Rectal smooth muscle tissue (tissue), 1 donor: ENCODE results near the gene LIFR.
"Not testable (repeated sequence)": the region's sequence is repeated elsewhere in the genome, so short reads cannot be mapped to it uniquely, and the experiment has no call there.

Source experiments
- H3K27ac ChIP-seq: one replicate; pipeline ENCODE4 v1.7.0; 2013; ENCODE audit warnings: low read depth, low read length, inconsistent platforms
- H3K27me3 ChIP-seq: one replicate; pipeline ENCODE4 v1.7.0; 2013; ENCODE audit warnings: low read length; ENCODE audit not compliant: control insufficient read depth, insufficient read depth
- H3K36me3 ChIP-seq: one replicate; pipeline ENCODE4 v1.7.0; 2013; ENCODE audit warnings: low read length; ENCODE audit not compliant: control insufficient read depth, insufficient read depth
- H3K4me1 ChIP-seq: one replicate; pipeline ENCODE4 v1.7.0; 2013; ENCODE audit warnings: low read length; ENCODE audit not compliant: control insufficient read depth, insufficient read depth
- H3K4me3 ChIP-seq: one replicate; pipeline ENCODE4 v1.7.0; 2013; ENCODE audit warnings: low read length
- H3K9ac ChIP-seq: one replicate; pipeline ENCODE4 v1.7.0; 2013; ENCODE audit warnings: low read length

The LIFR gene

GRCh38 chr5:38528162-38528703 lies 28.2 kb downstream of the LIFR start:
- no peaks in the 10 kb centered on the region for H3K4me1 ChIP-seq
- no peaks in the 10 kb centered on the region for H3K27me3 ChIP-seq
- no peak overlapping the region for H3K9ac ChIP-seq
- H3K27ac ChIP-seq, result no peak overlapping the region
- no peak overlapping the region for H3K4me3 ChIP-seq
- peaks cover 3% of the 10 kb centered on the region for H3K36me3 ChIP-seq

- no peaks in the 10 kb centered on the region for H3K27me3 ChIP-seq
- H3K9ac ChIP-seq, result no peak overlapping the region
- H3K36me3 ChIP-seq, result peaks cover 3% of the 10 kb centered on the region
- H3K27ac ChIP-seq, result no peak overlapping the region
- H3K4me3 ChIP-seq, result no peak overlapping the region
- no peaks in the 10 kb centered on the region for H3K4me1 ChIP-seq
These were observed 29.0 kb downstream of the LIFR start for GRCh38 chr5:38527475-38527874.

GRCh38 chr5:38524022-38524421 lies 32.4 kb downstream of the LIFR start:
- no peak overlapping the region for H3K27ac ChIP-seq
- H3K9ac ChIP-seq, result no peak overlapping the region
- H3K4me3 ChIP-seq, result no peak overlapping the region
- peaks cover 11% of the 10 kb centered on the region for H3K36me3 ChIP-seq
- no peaks in the 10 kb centered on the region for H3K4me1 ChIP-seq
- no peaks in the 10 kb centered on the region for H3K27me3 ChIP-seq

GRCh38 chr5:38519476-38519875 lies 37.0 kb downstream of the LIFR start:
- Histone ChIP-seq H3K4me1 (no peaks in the 10 kb centered on the region), H3K36me3 (peaks cover 8% of the 10 kb centered on the region), H3K4me3 (no peak overlapping the region), H3K27me3 (no peaks in the 10 kb centered on the region), H3K27ac (no peak overlapping the region), H3K9ac (no peak overlapping the region)

GRCh38 chr5:38518341-38518740 lies 38.1 kb downstream of the LIFR start:
- Histone ChIP-seq H3K4me3 (no peak overlapping the region), H3K36me3 (peaks cover 8% of the 10 kb centered on the region), H3K27me3 (no peaks in the 10 kb centered on the region), H3K27ac (no peak overlapping the region), H3K4me1 (no peaks in the 10 kb centered on the region), H3K9ac (no peak overlapping the region)

- not testable (repeated sequence) for H3K9ac ChIP-seq, H3K27me3 ChIP-seq, H3K4me3 ChIP-seq, H3K4me1 ChIP-seq, H3K36me3 ChIP-seq, H3K27ac ChIP-seq
These were observed 39.8 kb downstream of the LIFR start for GRCh38 chr5:38516649-38517048.

GRCh38 chr5:38515646-38516045 lies 40.8 kb downstream of the LIFR start:
- H3K27ac ChIP-seq, result no peak overlapping the region
- no peaks in the 10 kb centered on the region for H3K36me3 ChIP-seq
- no peaks in the 10 kb centered on the region for H3K27me3 ChIP-seq
- no peak overlapping the region for H3K4me3 ChIP-seq
- H3K9ac ChIP-seq, result no peak overlapping the region
- H3K4me1 ChIP-seq, result no peaks in the 10 kb centered on the region

GRCh38 chr5:38515092-38515491 lies 41.4 kb downstream of the LIFR start:
- no peak overlapping the region for H3K9ac ChIP-seq
- no peak overlapping the region for H3K4me3 ChIP-seq
- no peak overlapping the region for H3K27ac ChIP-seq
- H3K36me3 ChIP-seq, result no peaks in the 10 kb centered on the region
- no peaks in the 10 kb centered on the region for H3K4me1 ChIP-seq
- H3K27me3 ChIP-seq, result no peaks in the 10 kb centered on the region

- H3K27ac ChIP-seq, result no peak overlapping the region
- H3K4me3 ChIP-seq, result no peak overlapping the region
- H3K4me1 ChIP-seq, result no peaks in the 10 kb centered on the region
- no peaks in the 10 kb centered on the region for H3K27me3 ChIP-seq
- H3K36me3 ChIP-seq, result peaks cover 2% of the 10 kb centered on the region
- no peak overlapping the region for H3K9ac ChIP-seq
These were observed 47.3 kb downstream of the LIFR start for GRCh38 chr5:38509185-38509584.

- no peaks in the 10 kb centered on the region for H3K27me3 ChIP-seq
- H3K4me1 ChIP-seq, result no peaks in the 10 kb centered on the region
- H3K9ac ChIP-seq, result no peak overlapping the region
- no peak overlapping the region for H3K4me3 ChIP-seq
- no peak overlapping the region for H3K27ac ChIP-seq
- H3K36me3 ChIP-seq, result peaks cover 2% of the 10 kb centered on the region
These were observed 50.1 kb downstream of the LIFR start for GRCh38 chr5:38506302-38506701.

GRCh38 chr5:38500573-38501260 lies 55.7 kb downstream of the LIFR start:
- Histone ChIP-seq H3K36me3 (peaks cover 2% of the 10 kb centered on the region), H3K27me3 (no peaks in the 10 kb centered on the region), H3K9ac (no peak overlapping the region), H3K27ac (no peak overlapping the region), H3K4me3 (no peak overlapping the region), H3K4me1 (no peaks in the 10 kb centered on the region)

- Histone ChIP-seq H3K4me1 (no peaks in the 10 kb centered on the region), H3K4me3 (no peak overlapping the region), H3K27me3 (no peaks in the 10 kb centered on the region), H3K9ac (no peak overlapping the region), H3K27ac (no peak overlapping the region), H3K36me3 (no peaks in the 10 kb centered on the region)
These were observed 58.5 kb downstream of the LIFR start for GRCh38 chr5:38497946-38498345.

- no peak overlapping the region for H3K9ac ChIP-seq
- no peak overlapping the region for H3K4me3 ChIP-seq
- no peaks in the 10 kb centered on the region for H3K36me3 ChIP-seq
- H3K27ac ChIP-seq, result no peak overlapping the region
- no peaks in the 10 kb centered on the region for H3K4me1 ChIP-seq
- no peaks in the 10 kb centered on the region for H3K27me3 ChIP-seq
These were observed 61.7 kb downstream of the LIFR start for GRCh38 chr5:38494763-38495162.
